Cardiac fibroblast (primary cell): ENCODE data around the gene PKHD1.

Experiments
- DNase-seq, 2 donors: peaks; one replicate each; pipeline versions ENCODE4 v3.0.0 to v3.0.0-alpha.2; 2010; ENCODE audit warnings: low read depth in 2 of 2
- H3K4me3 ChIP-seq, 2 donors: replicated peaks in 1 of 2; 1 replicate in 1 of 2; 2 replicates in 1 of 2; pipeline ENCODE4 v1.5.1; 2011; ENCODE audit warnings: low read depth in 2 of 2, low read length in 2 of 2, mild to moderate bottlenecking in 2 of 2, moderate library complexity in 1 of 2
- CTCF ChIP-seq: IDR thresholded peaks from one replicate; pipeline ENCODE4 v1.5.1; 2011; ENCODE audit warnings: low read depth, mild to moderate bottlenecking, low read length, inconsistent platforms

Gene PKHD1

GRCh38 chr6:52130440-52130839 is 43.0 kb upstream of the PKHD1 start:
- no peak for DNase-seq
- H3K4me3 ChIP-seq = no peak overlapping the region
- TF ChIP-seq CTCF = no peak

- no peak for TF ChIP-seq CTCF
- no peak overlapping the region for H3K4me3 ChIP-seq
- no peak for DNase-seq
These were observed 40.5 kb upstream of the PKHD1 start for GRCh38 chr6:52127957-52128356.

GRCh38 chr6:52126231-52126630 is 38.8 kb upstream of the PKHD1 start:
- no peak for TF ChIP-seq CTCF
- H3K4me3 ChIP-seq = no peak overlapping the region
- no peak for DNase-seq

- no peak overlapping the region for H3K4me3 ChIP-seq
- TF ChIP-seq CTCF = no peak
- no peak for DNase-seq
These were observed 38.2 kb upstream of the PKHD1 start for GRCh38 chr6:52125572-52125971.

- H3K4me3 ChIP-seq = no peak overlapping the region
- no peak for TF ChIP-seq CTCF
- DNase-seq = no peak
These were observed 37.7 kb upstream of the PKHD1 start for GRCh38 chr6:52125139-52125538.

GRCh38 chr6:52124126-52125121 is 37.0 kb upstream of the PKHD1 start:
- TF ChIP-seq CTCF = no peak
- H3K4me3 ChIP-seq = no peak overlapping the region
- no peak for DNase-seq
